Mesenchymal stem cell (in vitro differentiated cells and primary cell): ENCODE measurements around the gene UTP4.

Source experiments
- DNase-seq: peaks from one replicate; pipeline ENCODE4 v3.0.0-alpha.2; 2013
- H2AFZ ChIP-seq: one replicate; pipeline ENCODE4 v1.6.1; 2013; ENCODE audit warnings: low read depth, mild to moderate bottlenecking, control low read depth, inconsistent platforms, low read length, moderate library complexity
- H2AK5ac ChIP-seq: 2 replicates; pipeline ENCODE4 v1.6.1; 2013; ENCODE audit warnings: low read length, moderate library complexity, mild to moderate bottlenecking, inconsistent platforms; ENCODE audit not compliant: severe bottlenecking
- H2BK120ac ChIP-seq: one replicate; pipeline ENCODE4 v1.6.1; 2013; ENCODE audit warnings: low read depth, mild to moderate bottlenecking, inconsistent platforms, low read length, moderate library complexity
- H2BK12ac ChIP-seq, 2 experiments: one replicate each; pipeline ENCODE4 v1.6.1; 2013; ENCODE audit warnings: inconsistent platforms in 2 of 2, low read length in 2 of 2, mild to moderate bottlenecking in 2 of 2, moderate library complexity in 2 of 2, control low read depth in 1 of 2
- H2BK15ac ChIP-seq: one replicate; pipeline ENCODE4 v1.6.1; 2013; ENCODE audit warnings: mild to moderate bottlenecking, low read depth, inconsistent platforms; ENCODE audit not compliant: poor library complexity, severe bottlenecking
- H2BK5ac ChIP-seq: 2 replicates; pipeline ENCODE4 v1.6.1; 2013; ENCODE audit warnings: low read depth, mild to moderate bottlenecking, low read length, control low read depth, inconsistent platforms; ENCODE audit not compliant: poor library complexity, severe bottlenecking
- H3K14ac ChIP-seq, 2 experiments: one replicate each; pipeline ENCODE4 v1.6.1; 2013; ENCODE audit warnings: inconsistent platforms in 2 of 2, low read length in 2 of 2, control low read depth in 1 of 2, mild to moderate bottlenecking in 1 of 2, moderate library complexity in 1 of 2
- H3K18ac ChIP-seq, 2 experiments: one replicate each; pipeline ENCODE4 v1.6.1; 2013; ENCODE audit warnings: inconsistent platforms in 2 of 2, low read length in 2 of 2, control low read depth in 1 of 2, low read depth in 1 of 2, mild to moderate bottlenecking in 1 of 2
- H3K23ac ChIP-seq, 2 experiments: one replicate each; pipeline ENCODE4 v1.6.1; 2013; ENCODE audit warnings: inconsistent platforms in 2 of 2, low read length in 2 of 2, mild to moderate bottlenecking in 2 of 2, moderate library complexity in 2 of 2, control low read depth in 1 of 2
- H3K27ac ChIP-seq: 2 replicates; pipeline ENCODE4 v1.5.1; 2013; ENCODE audit warnings: mild to moderate bottlenecking, moderate library complexity, low read length, control low read depth, inconsistent platforms; ENCODE audit not compliant: poor library complexity, severe bottlenecking
- H3K27me3 ChIP-seq, 2 experiments: 2 replicates each; pipeline versions ENCODE4 v1.6.1 to v1.7.0; 2013; ENCODE audit warnings: low read length in 2 of 2, mild to moderate bottlenecking in 2 of 2, moderate library complexity in 2 of 2, control low read depth in 1 of 2, inconsistent platforms in 1 of 2; ENCODE audit not compliant: control insufficient read depth in 1 of 2, insufficient read depth in 1 of 2
- H3K36me3 ChIP-seq, 2 experiments: 2 replicates each; pipeline versions ENCODE4 v1.6.1 to v1.7.0; 2013; ENCODE audit warnings: low read length in 2 of 2, control low read depth in 1 of 2, inconsistent platforms in 1 of 2, low read depth in 1 of 2, mild to moderate bottlenecking in 1 of 2; ENCODE audit not compliant: insufficient read depth in 2 of 2, control insufficient read depth in 1 of 2
- H3K4ac ChIP-seq, 2 experiments: one replicate each; pipeline ENCODE4 v1.6.1; 2013; ENCODE audit warnings: inconsistent platforms in 2 of 2, low read length in 2 of 2, mild to moderate bottlenecking in 2 of 2, moderate library complexity in 2 of 2, control low read depth in 1 of 2, low read depth in 1 of 2
- H3K4me1 ChIP-seq: 2 replicates; pipeline ENCODE4 v1.6.1; 2013; ENCODE audit warnings: low read depth, low read length, control low read depth; ENCODE audit not compliant: control insufficient read depth, insufficient read depth
- H3K4me2 ChIP-seq: 2 replicates; pipeline ENCODE4 v1.6.1; 2013; ENCODE audit warnings: low read length, mild to moderate bottlenecking, inconsistent platforms; ENCODE audit not compliant: poor library complexity, severe bottlenecking
- H3K4me3 ChIP-seq, 2 experiments: 2 replicates each; pipeline versions ENCODE4 v1.5.1 to v1.7.0; 2013; ENCODE audit warnings: low read length in 2 of 2, mild to moderate bottlenecking in 2 of 2, control low read depth in 1 of 2, low read depth in 1 of 2; ENCODE audit not compliant: insufficient read depth in 1 of 2
- H3K79me1 ChIP-seq: replicated peaks from 2 replicates; pipeline ENCODE4 v1.6.1; 2013; ENCODE audit warnings: mild to moderate bottlenecking, control low read depth, low read length, inconsistent platforms; ENCODE audit not compliant: poor library complexity, severe bottlenecking
- H3K9ac ChIP-seq: 2 replicates; pipeline ENCODE4 v1.7.0; 2013; ENCODE audit warnings: mild to moderate bottlenecking, low read length, moderate library complexity
- H3K9me3 ChIP-seq: 2 replicates; pipeline ENCODE4 v1.7.0; 2013; ENCODE audit warnings: mild to moderate bottlenecking, low read length; ENCODE audit not compliant: control insufficient read depth
- H4K8ac ChIP-seq: one replicate; pipeline ENCODE4 v1.6.1; 2013; ENCODE audit warnings: inconsistent platforms, mild to moderate bottlenecking, low read length, moderate library complexity
- H4K91ac ChIP-seq: one replicate; pipeline ENCODE4 v1.6.1; 2013; ENCODE audit warnings: mild to moderate bottlenecking, low read length, inconsistent platforms
- WGBS: methylation state at CpG from one replicate; pipeline ENCODE4 v1.1.7; 2013; ENCODE audit warnings: mixed read lengths; 5-methylcytosine and 5-hydroxymethylcytosine counted together

Gene UTP4

GRCh38 chr16:69166946-69167930, 34.8 kb downstream of the UTP4 start:
- DNase-seq = no peak
- Histone ChIP-seq H3K4me2 (no peak overlapping the region), H3K18ac (no peak overlapping the region), H3K23ac (no peak overlapping the region), H2AFZ (no peak overlapping the region), H3K4ac (no peak overlapping the region), H3K14ac (no peak overlapping the region), H3K9ac (peak overlapping the region; percentile 4), H3K27me3 (no peaks in the 10 kb centered on the region), H3K4me1 (peaks cover 7% of the 10 kb centered on the region), H2BK5ac (no peak overlapping the region), H3K36me3 (peaks cover 30 to 71% of the 10 kb centered on the region in 2 experiments), H3K27ac (no peak overlapping the region), H2BK12ac (no peak overlapping the region), H3K79me1 (peaks cover 11% of the 10 kb centered on the region), H2BK120ac (no peak overlapping the region), H2BK15ac (no peak overlapping the region), H4K91ac (no peak overlapping the region), H3K9me3 (no peaks in the 10 kb centered on the region), H3K4me3 (no peak overlapping the region), H2AK5ac (no peak overlapping the region), H4K8ac (no peak overlapping the region)
- WGBS = 91% methylated on average over 4 of the region's 7 CpGs

DNA sequence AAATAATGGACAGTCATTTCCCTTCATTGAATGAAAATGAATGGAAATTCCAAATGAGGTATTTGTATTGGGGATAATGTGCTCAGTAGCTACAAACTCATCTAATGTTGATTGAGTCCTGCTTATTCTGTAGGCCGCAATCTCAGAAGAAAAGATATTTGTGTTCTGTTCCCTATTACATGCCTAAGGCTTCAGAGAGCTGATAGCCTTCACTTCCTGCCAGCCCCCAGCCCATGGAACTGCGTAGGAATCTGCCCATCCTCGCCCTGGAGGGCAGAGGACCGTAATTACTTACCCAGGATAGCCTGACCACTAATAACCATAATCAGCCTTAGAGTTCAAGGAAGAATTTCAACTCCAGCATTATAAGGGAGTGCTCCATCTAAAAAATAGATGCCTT, 36.6 kb downstream of the UTP4 start:
- H3K4me1 ChIP-seq = peaks cover 10% of the 10 kb centered on the region
- no peak overlapping the region for H2AFZ ChIP-seq
- no peak overlapping the region for H3K27ac ChIP-seq
- no peak overlapping the region for H3K23ac ChIP-seq
- no peak overlapping the region for H3K4ac ChIP-seq
- no peak overlapping the region for H4K8ac ChIP-seq
- peaks cover 26 to 60% of the 10 kb centered on the region in 2 experiments for H3K36me3 ChIP-seq
- H3K27me3 ChIP-seq = no peaks in the 10 kb centered on the region
- no peak overlapping the region for H3K4me3 ChIP-seq
- H3K79me1 ChIP-seq = peaks cover 8% of the 10 kb centered on the region
- H3K9ac ChIP-seq = no peak overlapping the region
- 97% methylated on average over 4 of the region's 4 CpGs for WGBS
- DNase-seq = no peak
- H3K4me2 ChIP-seq = no peak overlapping the region
- H3K14ac ChIP-seq = no peak overlapping the region
- no peak overlapping the region for H2BK15ac ChIP-seq
- no peaks in the 10 kb centered on the region for H3K9me3 ChIP-seq
- no peak overlapping the region for H3K18ac ChIP-seq
- no peak overlapping the region for H4K91ac ChIP-seq
- H2BK12ac ChIP-seq = no peak overlapping the region
- H2BK5ac ChIP-seq = no peak overlapping the region
- no peak overlapping the region for H2BK120ac ChIP-seq
- H2AK5ac ChIP-seq = no peak overlapping the region

- no peak overlapping the region for H3K18ac ChIP-seq
- no peak overlapping the region for H3K4me3 ChIP-seq
- WGBS = 97% methylated on average over 5 of the region's 6 CpGs
- H3K23ac ChIP-seq = no peak overlapping the region
- no peak overlapping the region for H3K4me2 ChIP-seq
- H2BK15ac ChIP-seq = no peak overlapping the region
- H3K14ac ChIP-seq = no peak overlapping the region
- H3K4ac ChIP-seq = no peak overlapping the region
- H3K27ac ChIP-seq = no peak overlapping the region
- H2BK5ac ChIP-seq = no peak overlapping the region
- no peak overlapping the region for H2AK5ac ChIP-seq
- H3K9me3 ChIP-seq = no peaks in the 10 kb centered on the region
- H3K27me3 ChIP-seq = no peaks in the 10 kb centered on the region
- H2BK12ac ChIP-seq = no peak overlapping the region
- H4K8ac ChIP-seq = no peak overlapping the region
- no peak overlapping the region for H2AFZ ChIP-seq
- peaks cover 10% of the 10 kb centered on the region for H3K4me1 ChIP-seq
- no peak overlapping the region for H4K91ac ChIP-seq
- H3K36me3 ChIP-seq = peaks cover 32 to 54% of the 10 kb centered on the region in 2 experiments
- no peak for DNase-seq
- H3K9ac ChIP-seq = no peak overlapping the region
- H3K79me1 ChIP-seq = peaks cover 8% of the 10 kb centered on the region
- no peak overlapping the region for H2BK120ac ChIP-seq
These were observed 37.3 kb downstream of the UTP4 start for GRCh38 chr16:69169607-69170352.
